ENCODE measurements around the gene PAPPA.
A peak's percentile ranks its signal among the peaks of the same experiment; 100 is the strongest.

The PAPPA gene

GRCh38 chr9:116152390-116152789 lies 1.2 kb upstream of the PAPPA start:
- DNase-seq = no peak

- no peak for DNase-seq
Observed at GRCh38 chr9:116152941-116153764, 438 bp upstream of the PAPPA start.

- no peak for DNase-seq
Observed at GRCh38 chr9:116154334-116154975, 864 bp downstream of the PAPPA start.

DNA sequence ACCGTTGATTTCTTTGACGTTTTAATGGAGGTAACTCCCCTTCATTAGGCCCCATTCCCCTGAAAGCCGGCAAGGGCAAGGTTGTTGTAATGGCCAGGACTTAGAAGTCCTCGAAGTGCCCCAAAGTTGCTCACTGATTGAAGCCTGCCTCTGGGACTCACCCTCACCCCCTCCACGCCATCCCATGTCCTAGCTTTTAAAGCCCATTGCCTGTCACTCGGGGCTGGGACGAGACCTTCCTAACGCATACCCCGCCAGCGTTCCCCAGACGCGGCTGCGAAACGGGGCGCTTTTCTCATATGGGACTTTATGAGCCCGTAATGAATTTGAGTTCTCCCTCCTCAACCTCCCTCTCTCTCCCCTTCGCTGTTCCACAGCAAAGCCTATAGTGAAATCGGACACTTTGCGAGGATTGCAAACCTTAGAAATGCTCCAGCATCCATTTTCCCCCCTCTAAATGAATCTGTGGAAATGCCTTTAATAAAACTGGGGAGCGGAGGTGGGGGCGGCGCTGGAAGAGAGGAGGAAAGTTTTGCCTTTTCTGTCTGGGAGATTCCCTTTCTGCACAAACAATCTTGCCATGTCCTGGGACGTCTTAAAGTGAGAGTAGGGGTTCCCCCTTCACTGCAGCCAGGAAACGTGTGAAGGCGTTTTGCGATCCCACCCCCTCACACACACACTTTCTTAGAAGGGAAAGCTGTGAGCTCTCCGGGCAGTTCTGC lies 1.5 kb downstream of the PAPPA start:
- DNase-seq = no peak

GRCh38 chr9:116155698-116156039 lies 2.1 kb downstream of the PAPPA start:
- DNase-seq = no peak

DNA sequence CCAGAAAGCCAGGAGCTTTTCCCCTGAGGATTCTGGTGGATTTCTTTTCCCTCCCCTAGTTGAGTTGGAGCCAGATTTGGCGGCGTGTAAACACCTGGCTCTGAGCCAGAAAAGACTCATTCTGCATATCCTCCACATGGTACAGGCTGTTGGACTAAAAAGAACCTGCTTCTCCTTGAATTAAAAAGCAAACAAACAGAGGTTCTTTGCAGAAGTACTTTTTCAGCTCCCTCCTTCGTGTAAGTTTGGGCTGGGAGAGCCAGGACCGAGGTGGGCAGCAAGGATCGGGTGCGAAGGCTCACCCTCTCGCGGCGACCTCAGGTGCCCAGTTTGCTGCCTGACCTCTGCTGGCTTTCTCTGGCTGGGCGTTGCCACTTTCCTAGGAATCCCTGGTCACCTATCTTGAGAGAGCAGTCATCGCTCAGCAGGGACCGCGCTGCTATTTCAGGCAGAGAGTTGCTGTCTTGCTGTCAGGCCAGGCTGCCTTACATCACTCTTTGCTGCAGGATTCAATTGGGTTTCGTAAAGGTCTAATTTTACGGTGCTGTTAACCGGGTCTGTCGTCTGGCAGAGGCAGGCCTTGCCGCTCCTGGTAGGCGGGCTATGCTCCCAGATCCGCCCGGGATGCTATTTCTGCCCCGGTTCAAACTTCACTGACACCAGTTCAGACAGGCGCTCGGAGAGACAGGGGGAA lies 3.2 kb downstream of the PAPPA start:
- peak; percentile 78 for DNase-seq

- DNase-seq = no peak
Observed at GRCh38 chr9:116157436-116158138, 4.0 kb downstream of the PAPPA start.

DNA sequence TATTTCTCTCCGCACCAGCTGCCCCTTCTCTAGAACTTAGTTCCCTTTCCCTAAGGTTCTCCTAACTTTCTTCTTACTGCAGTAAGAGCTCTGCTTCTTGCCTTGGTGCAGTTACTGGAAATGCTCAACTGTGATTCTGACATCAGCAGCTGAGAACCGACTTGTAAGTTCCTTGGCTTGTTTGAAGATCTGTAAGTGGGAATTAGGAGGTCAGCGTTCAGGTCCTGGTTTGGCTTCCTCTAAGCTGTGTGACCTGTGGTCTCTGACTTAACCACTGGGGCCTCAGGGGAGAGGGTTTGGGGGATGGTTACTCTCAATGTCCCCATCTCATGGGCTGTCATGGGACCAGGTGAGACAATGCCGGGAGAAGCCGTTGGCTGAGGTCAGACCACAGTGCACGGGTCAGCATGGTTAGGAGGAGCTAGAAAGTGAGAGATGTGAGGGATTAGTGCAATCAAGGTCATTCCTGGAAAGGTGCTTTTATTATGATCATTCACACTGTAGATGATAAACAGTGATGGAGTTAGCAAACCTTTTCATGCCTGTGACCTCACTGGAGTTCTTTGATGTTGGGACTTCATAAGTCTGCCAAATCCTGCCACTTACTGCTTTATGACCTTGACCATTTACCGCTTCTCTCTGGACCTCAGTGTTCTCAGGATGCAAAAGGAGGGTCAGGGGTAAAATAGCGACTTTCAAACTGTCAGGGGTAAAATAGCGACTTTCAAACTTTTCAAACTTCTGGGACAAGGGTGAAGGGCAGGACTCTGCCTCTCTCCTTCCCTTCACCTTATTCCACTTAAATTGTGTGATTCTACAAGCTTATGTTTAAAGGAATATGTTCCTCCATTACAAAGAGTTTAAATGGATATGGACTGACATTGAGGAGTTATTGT lies 7.3 kb downstream of the PAPPA start:
- DNase-seq = no peak

DNA sequence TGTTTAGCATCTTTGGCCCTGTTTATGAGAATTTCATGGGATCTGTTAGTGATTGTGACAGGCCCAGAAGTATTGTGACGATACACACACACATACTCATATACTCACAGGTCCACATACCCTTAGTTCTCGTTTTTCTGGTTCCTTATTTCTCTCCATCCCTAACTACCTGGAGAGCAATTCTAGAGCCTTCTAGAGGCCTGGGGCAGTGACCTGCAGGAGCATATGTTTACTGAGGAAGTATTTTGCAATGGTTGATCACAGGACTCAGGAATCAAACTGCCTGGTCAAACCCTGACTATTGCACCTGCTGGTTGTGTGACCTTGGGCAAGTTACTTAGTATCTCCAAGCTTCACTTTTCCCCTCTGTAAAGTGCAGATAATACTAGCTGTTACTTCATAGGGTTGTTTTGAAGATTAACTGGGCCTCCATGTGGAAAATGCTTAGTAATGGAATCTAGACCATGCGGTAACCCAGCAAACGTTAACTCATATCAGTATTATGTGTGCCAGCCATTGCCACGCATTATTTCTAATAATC lies 8.7 kb downstream of the PAPPA start:
- DNase-seq = no peak

DNA sequence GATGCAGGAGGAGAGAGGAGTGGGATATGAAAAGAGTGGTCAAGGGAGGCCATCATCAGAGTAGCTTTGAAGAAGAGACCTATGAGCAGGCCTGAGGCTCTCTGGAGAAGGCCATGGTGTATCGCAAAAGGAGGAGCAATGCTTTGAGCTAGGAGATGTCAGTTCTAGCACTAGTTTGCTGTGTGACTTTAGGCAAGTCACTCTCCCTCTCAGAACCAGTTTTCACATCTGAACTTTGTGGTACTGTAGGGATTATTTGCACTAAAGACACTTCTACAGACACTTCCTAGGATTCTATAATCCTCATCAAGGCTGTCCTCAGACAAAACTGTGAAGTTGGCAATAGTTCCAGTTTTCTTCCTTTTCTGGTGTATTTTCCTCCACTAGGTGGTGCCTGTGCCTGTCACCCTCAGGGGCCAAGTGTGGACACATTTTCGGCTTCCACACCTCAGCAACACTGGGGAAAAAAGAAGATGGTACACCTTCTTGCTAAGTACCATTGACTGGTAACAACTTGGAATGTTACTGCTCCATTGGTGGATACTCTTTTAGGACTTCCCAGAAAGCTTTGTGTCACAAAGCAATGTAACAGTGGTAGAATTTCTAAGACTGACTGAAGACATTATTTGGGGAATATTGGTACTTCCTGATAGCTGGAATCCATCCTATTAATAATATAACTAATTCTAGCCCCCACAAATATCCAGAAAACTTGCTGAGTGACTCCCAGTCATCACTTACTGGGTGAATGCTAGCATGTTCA lies 9.9 kb downstream of the PAPPA start:
- no peak for DNase-seq

DNA sequence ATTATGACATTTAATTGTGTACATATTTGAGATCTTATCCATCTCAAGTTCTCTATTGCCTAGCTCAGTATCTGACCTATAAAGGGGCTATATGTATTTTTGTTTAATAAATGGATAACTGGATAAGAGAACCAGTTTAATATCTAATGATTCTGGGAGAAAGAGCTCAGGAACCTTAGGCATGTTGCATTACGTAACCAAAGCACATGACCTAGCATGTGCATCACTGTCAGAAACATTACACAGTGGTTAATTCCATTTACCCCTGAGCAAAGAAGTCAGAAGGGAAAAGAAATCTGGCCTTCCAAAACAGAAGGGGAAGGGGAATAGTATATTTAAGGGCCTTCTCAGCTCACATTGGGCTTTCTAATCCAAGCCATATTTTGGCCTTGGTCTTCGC lies 12.3 kb downstream of the PAPPA start:
- DNase-seq = no peak

DNA sequence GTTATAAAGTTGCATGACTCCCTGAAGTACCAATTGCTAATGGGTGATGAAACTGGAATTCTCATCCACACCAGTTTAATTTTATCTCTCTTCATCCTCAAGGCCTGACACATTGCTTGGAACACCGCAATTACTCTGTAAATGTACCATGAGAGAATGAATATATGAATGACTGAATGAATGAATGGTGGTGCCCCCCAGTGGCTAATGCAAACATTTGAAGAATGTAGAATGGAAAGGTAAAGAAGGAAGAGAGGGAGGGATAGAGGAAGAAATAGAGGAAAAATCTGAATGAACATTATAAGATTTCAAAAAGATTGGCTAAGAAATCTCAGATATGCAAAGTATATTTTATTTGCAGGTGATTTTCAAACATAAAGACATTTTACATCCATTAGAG lies 13.1 kb downstream of the PAPPA start:
- no peak for DNase-seq

DNA sequence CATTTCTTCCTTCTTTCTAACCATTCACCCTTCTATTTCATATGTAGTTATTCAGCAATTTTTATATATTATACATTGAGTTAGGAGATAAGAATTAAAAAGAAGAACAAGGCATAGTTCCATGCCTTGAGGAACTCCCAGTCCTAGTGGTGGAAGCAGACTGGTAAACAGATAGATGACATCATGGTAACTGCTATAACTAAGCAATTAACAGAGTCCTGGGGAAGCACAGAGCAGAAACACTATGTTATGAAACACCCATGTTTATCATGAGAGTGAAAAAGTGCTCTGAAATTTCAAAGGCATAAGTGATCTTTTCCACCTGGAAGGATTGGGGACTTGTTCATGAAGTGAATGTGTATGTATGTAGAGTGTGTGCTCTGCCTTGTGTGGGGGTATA lies 14.6 kb downstream of the PAPPA start:
- no peak for DNase-seq

GRCh38 chr9:116172216-116172615 lies 18.6 kb downstream of the PAPPA start:
- no peak for DNase-seq

DNA sequence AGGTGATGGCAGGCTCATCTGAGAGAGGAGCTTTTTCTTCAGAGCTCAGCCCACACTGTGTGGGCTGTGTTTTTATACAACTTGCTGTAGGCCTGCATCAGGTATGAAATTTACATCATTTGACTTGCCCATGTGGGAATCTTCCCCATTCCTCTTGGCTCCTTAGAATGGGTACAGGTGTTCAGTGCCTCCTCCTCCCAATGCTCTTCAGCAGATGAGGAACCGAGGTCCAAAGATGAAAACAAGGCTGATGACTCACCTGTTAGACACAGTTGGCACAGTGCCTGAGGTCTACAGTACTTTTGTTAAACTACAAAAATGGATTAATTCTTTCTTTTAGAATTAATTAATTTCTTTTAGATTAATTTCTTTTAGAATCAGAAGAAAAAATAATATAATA lies 20.8 kb downstream of the PAPPA start:
- DNase-seq = no peak

GRCh38 chr9:116175614-116176013 lies 22.0 kb downstream of the PAPPA start:
- DNase-seq = no peak

DNA sequence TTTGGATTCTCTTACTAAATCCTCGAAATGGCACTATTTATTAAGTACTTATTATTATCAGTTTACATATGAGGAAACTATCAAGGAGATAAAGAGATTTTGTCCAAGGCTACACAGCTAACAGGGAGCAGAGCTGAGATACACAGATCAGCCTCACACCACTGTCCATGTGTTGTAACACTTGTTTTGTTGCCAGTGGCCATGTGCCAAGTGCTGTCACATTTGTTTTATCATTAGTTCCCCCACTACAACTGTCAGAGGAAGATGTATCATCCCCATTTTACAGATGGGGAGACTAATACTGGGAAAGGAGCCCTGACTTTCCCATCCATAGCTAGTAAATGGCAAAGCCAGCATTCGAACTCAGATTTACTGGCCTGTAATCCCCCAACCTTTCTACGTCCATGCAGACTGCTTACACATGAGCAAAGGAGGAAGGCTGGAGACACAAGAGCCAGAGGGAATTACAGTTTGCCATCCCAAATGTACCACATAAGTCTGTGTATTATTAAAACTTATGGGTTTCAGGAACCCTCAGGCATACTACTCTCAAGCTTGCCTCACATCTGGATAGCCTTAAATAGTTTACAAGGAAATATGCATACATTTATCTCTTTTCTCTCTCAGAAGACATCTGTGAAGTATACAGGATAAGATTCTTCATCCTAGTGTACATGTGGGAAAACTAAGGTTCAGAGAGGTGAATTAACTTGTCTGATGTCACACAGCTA lies 25.1 kb downstream of the PAPPA start:
- DNase-seq = no peak

GRCh38 chr9:116179568-116179967 lies 26.0 kb downstream of the PAPPA start:
- DNase-seq = no peak

DNA sequence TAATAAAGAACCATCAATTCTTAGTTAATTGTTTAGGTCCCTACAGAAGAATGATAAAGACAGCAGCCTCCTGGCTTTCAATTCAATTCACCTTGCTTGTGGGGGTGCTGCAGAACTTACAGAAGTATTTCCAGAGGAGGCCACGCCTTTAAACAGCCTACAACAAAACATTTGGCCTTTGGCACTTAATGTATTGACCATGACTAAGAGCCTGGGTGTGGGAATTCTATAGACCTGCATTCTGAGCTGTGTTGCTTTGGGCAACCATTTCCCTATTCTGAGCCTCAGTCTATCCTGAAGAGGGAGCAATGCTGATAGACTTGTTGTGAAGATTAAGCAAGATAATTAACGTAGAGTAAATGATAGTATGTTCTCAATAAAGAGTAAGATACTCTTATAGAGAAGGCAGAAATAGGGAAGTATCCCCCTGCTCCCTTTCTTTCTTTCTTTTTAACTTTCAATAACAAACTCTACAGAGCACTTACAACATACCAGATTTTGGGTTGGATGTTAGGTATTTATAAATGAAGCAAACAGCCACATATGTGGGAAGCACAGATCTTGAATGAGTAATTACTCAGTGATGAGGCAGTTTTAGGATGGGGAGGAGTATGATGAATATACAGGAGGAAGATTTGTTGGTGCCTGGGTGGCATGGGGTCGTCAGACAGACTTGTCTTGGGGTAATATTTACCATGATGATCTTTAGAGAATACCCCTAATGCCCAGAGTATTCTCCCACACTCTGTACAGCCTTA lies 28.4 kb downstream of the PAPPA start:
- no peak for DNase-seq

All from NCI-H1694 (cell line).